K562 (cell line): ENCODE measurements around the gene PRL. TPM values are rescaled to one million over a fixed set of nuclear protein-coding genes. Genes with fewer than 3 reads are reported as not detected.

Experiments
- ATAC-seq: fragments of 200-7000 bp; cut with Tn5 transposase; 3 replicates; pipeline ENCODE4 v1.9.1; 2020; ENCODE audit warnings: moderate library complexity
- BruUV-seq: library from RNA; stranded (reverse); fragments of 400-500 nt; replicated peaks from 2 replicates; lab custom pipeline; 2021; lab: Mats Ljungman, UMichigan
- CTCF ChIA-PET: fragments of 300-600 bp; formaldehyde crosslinking; extraction: SDS; loops from one replicate; lab custom pipeline; 2021; ENCODE audit warnings: low intra/inter-chr PET ratio; lab: Yijun Ruan, JAX
- POLR2A ChIA-PET: fragments of 300-600, 350-650 bp; sonication (Branson Sonifier 250); formaldehyde crosslinking; extraction: SDS; loops from one replicate; lab custom pipeline; 2021; ENCODE audit warnings: antibody characterized with exemption, inconsistent platforms; lab: Yijun Ruan, JAX
- DNase-seq, 4 experiments: peaks; one replicate each; pipeline versions ENCODE4 v3.0.0 to v3.0.0-alpha.2; 2011 to 2018; ENCODE audit warnings: low spot score in 3 of 4, mixed read lengths in 3 of 4; ENCODE audit errors: extremely low read depth in 1 of 4
- FAIRE-seq: peaks from 2 replicates; lab custom pipeline; 2011; peaks lifted over from hg19 to GRCh38; lab: Jason Lieb, UNC
- H2AFZ ChIP-seq: 2 replicates; pipeline ENCODE4 v1.6.0; 2011; ENCODE audit warnings: low read depth, low read length, control low read depth, inconsistent platforms
- H3K27ac ChIP-seq: fragments of 200-600 bp; 3 replicates; pipeline ENCODE4 v1.8.0; 2011; ENCODE audit warnings: low read depth, mild to moderate bottlenecking, control low read depth, inconsistent platforms, low read length, moderate library complexity, mixed read lengths; ENCODE audit errors: extremely low read depth
- H3K27me3 ChIP-seq, 2 experiments: fragments of 300-600 bp in 1 of 2; 2 replicates in 1 of 2; 3 replicates in 1 of 2; pipeline versions ENCODE4 v1.6.0 to v1.8.0; 2011; ENCODE audit warnings: inconsistent platforms in 2 of 2, low read length in 2 of 2, mild to moderate bottlenecking in 1 of 2, mixed read lengths in 1 of 2, moderate library complexity in 1 of 2; ENCODE audit not compliant: control insufficient read depth in 2 of 2, insufficient read depth in 2 of 2
- H3K36me3 ChIP-seq: fragments of 300-600 bp; 3 replicates; pipeline ENCODE4 v1.8.0; 2011; ENCODE audit warnings: mild to moderate bottlenecking, low read length, inconsistent platforms; ENCODE audit not compliant: control insufficient read depth, insufficient read depth
- H3K4me1 ChIP-seq, 2 experiments: fragments of 200-600 bp in 1 of 2; replicated peaks in 1 of 2; 2 replicates in 1 of 2; 3 replicates in 1 of 2; pipeline versions ENCODE4 v1.5.1 to v1.8.0; 2011; ENCODE audit warnings: inconsistent platforms in 2 of 2, low read length in 2 of 2, mild to moderate bottlenecking in 1 of 2, mixed read lengths in 1 of 2, moderate library complexity in 1 of 2; ENCODE audit not compliant: control insufficient read depth in 2 of 2, insufficient read depth in 2 of 2
- H3K4me2 ChIP-seq: 2 replicates; pipeline ENCODE4 v1.6.1; 2011; ENCODE audit warnings: low read length, control low read depth, inconsistent platforms, mixed read lengths; ENCODE audit not compliant: insufficient read depth
- H3K4me3 ChIP-seq: fragments of 200-600 bp; sonication (generic), shearing (Covaris generic); 2 replicates; pipeline ENCODE4 v1.5.1; 2016; ENCODE audit warnings: control low read depth, inconsistent platforms
- H3K79me2 ChIP-seq: fragments of 200-600 bp; 3 replicates; pipeline ENCODE4 v1.8.0; 2011; ENCODE audit warnings: low read length, inconsistent platforms; ENCODE audit not compliant: control insufficient read depth, insufficient read depth
- H3K9ac ChIP-seq, 2 experiments: 2 replicates each; pipeline versions ENCODE4 v1.6.0 to v1.6.1; 2011; ENCODE audit warnings: low read depth in 2 of 2, low read length in 2 of 2, control low read depth in 1 of 2, inconsistent platforms in 1 of 2, mild to moderate bottlenecking in 1 of 2, mixed read lengths in 1 of 2; ENCODE audit not compliant: insufficient read depth in 1 of 2
- H3K9me1 ChIP-seq: one replicate; pipeline ENCODE4 v1.6.0; 2011; ENCODE audit warnings: inconsistent platforms, mild to moderate bottlenecking, low read length, moderate library complexity; ENCODE audit not compliant: control insufficient read depth, insufficient read depth
- H3K9me3 ChIP-seq: replicated peaks from 2 replicates; pipeline ENCODE4 v1.5.1; 2011; ENCODE audit warnings: low read depth, low read length, inconsistent platforms; ENCODE audit not compliant: control insufficient read depth, insufficient read depth
- H4K20me1 ChIP-seq: replicated peaks from 2 replicates; pipeline ENCODE4 v1.6.1; 2011; ENCODE audit warnings: low read length, inconsistent platforms, mixed read lengths; ENCODE audit not compliant: control insufficient read depth, insufficient read depth
- BCOR ChIP-seq: fragments of 450-650 bp; IDR thresholded peaks from 2 replicates; pipeline ENCODE4 v1.6.1; 2016
- GTF2F1 ChIP-seq: IDR thresholded peaks from 2 replicates; pipeline ENCODE4 v1.6.1; 2011; ENCODE audit warnings: low read depth, low read length, improper control_type of control experiment
- KAT7 ChIP-seq: sonication (generic); formaldehyde crosslinking; IDR thresholded peaks from 2 replicates; pipeline ENCODE4 v1.8.0; 2022; ENCODE audit warnings: missing genetic modification reagents, mild to moderate bottlenecking, borderline replicate concordance
- MED1 ChIP-seq: sonication (generic); formaldehyde crosslinking; IDR thresholded peaks from 2 replicates; pipeline ENCODE4 v1.8.1; 2023; ENCODE audit warnings: missing genetic modification reagents, borderline replicate concordance
- NBN ChIP-seq: fragments of 450-650 bp; IDR thresholded peaks from 2 replicates; pipeline ENCODE4 v1.6.1; 2016; ENCODE audit warnings: low read depth, mild to moderate bottlenecking
- RBBP5 ChIP-seq: fragments of 200-600 bp; sonication (generic); IDR thresholded peaks from 2 replicates; pipeline ENCODE4 v1.6.1; 2012; ENCODE audit warnings: borderline replicate concordance, mild to moderate bottlenecking, low read length, control low read depth, inconsistent platforms; ENCODE audit not compliant: insufficient read depth, poor library complexity, severe bottlenecking
- RHOXF2B ChIP-seq: fragments of 250-450 bp; sonication (Bioruptor Pico); conservative IDR thresholded peaks from 2 replicates; pipeline ENCODE4 v1.5.1; 2021
- ZNF184 ChIP-seq: sonication (generic); formaldehyde crosslinking; IDR thresholded peaks from 2 replicates; pipeline ENCODE4 v1.5.0; 2020; ENCODE audit warnings: missing genetic modification reagents
- WGBS: fragments of 100-300 bp; shearing (Covaris generic); methylation state at CpG from one replicate; pipeline ENCODE4 v1.1.6; 2016; ENCODE audit warnings: low coverage, mixed read lengths; ENCODE audit not compliant: insufficient coverage; ENCODE audit errors: missing lambda C conversion rate; 5-methylcytosine and 5-hydroxymethylcytosine counted together
- in situ Hi-C: fragments of 300-500 bp; cut with MboI; formaldehyde crosslinking; loops from 4 replicates; pipeline ENCODE4 v1.15.0; 2018; ENCODE audit warnings: inconsistent platforms, mixed read lengths
- intact Hi-C: fragments of 100-400 bp; cut with micrococcal nuclease; formaldehyde crosslinking; loops from 2 replicates; pipeline ENCODE4 v1.14.2; 2022
- polyA plus RNA-seq, 8 experiments: library from polyadenylated mRNA; depleted of rRNA in 4 of 8; stranded (reverse) in 5 of 8; unstranded in 3 of 8; fragments of >200 nt; fragmentation: Nextera tagmentation in 2 of 8; fragmentation: Illumina TruSeq in 1 of 8; extraction: Ambion mirVana in 2 of 8; extraction: Trizol in 1 of 8; gene quantifications; 2 replicates each; pipeline versions ENCODE4 v1.2.1 to v1.2.3, GENCODE V29; 2011 to 2014; ENCODE audit warnings: inconsistent platforms in 1 of 8, missing spikeins in 1 of 8
- total RNA-seq, 7 experiments: library from RNA; depleted of rRNA in 6 of 7; stranded (reverse); fragments of >200 nt in 6 of 7; fragmentation: Illumina TruSeq in 2 of 7; extraction: Trizol in 2 of 7; gene quantifications; 2 replicates each; pipeline versions ENCODE4 v1.2.1 to v1.2.3, GENCODE V29; 2011 to 2021; ENCODE audit warnings: low replicate concordance in 1 of 7
- TF ChIP-seq, protein P1 (sequence below): fragments of 250-450 bp; sonication (Bioruptor Pico); IDR thresholded peaks from 2 replicates; pipeline ENCODE4 v1.4.0; 2020; ENCODE audit warnings: mild to moderate bottlenecking, moderate library complexity
- TF ChIP-seq, protein P2 (sequence below), 2 experiments: IDR thresholded peaks; 2 replicates each; pipeline ENCODE4 v1.6.1; 2012; ENCODE audit warnings: improper control_type of control experiment in 2 of 2, low read depth in 2 of 2, low read length in 2 of 2, borderline replicate concordance in 1 of 2
- TF ChIP-seq, protein P3 (sequence below), 2 experiments: IDR thresholded peaks; 2 replicates each; pipeline ENCODE4 v1.6.1; 2011; ENCODE audit warnings: borderline replicate concordance in 1 of 2, control low read depth in 1 of 2, low read depth in 1 of 2, low read length in 1 of 2, mild to moderate bottlenecking in 1 of 2, mixed read lengths in 1 of 2, moderate library complexity in 1 of 2; ENCODE audit not compliant: insufficient read depth in 1 of 2, insufficient read length in 1 of 2, poor library complexity in 1 of 2, severe bottlenecking in 1 of 2; ENCODE audit errors: extremely low read depth in 1 of 2

The PRL gene
- total and polyA plus RNA-seq, 9 of the 15 experiments (the other 6 are each of a cell fraction or from before 2014, with no cell fraction given), result not detected

DNA sequence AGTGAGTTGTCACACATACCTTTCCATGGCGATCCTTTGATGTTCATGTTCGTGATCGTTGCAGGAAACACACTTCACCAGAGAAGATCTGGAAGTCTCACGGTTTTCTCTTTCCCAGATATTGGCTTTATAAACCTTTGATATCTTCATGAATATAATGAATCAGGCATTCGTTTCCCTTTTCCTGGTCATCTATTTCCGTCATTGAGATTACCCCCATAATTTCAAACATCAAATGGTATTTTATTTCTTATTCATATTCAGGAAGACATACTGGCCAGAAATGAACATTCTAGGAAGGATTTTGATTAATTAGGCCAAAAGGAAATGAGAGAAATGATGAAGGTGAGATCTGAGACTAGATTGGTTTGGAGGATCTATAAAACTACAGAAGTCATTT is at the start of gene PRL (continued):
- TF ChIP-seq RBBP5 (no peak), ZNF184 (CRISPR knock-in tag) (no peak), MED1 (CRISPR knock-in tag) (no peak), BCOR (no peak), RHOXF2B (CRISPR knock-in tag) (no peak)
- TF ChIP-seq, all 486 proteins: peak for 0

DNA sequence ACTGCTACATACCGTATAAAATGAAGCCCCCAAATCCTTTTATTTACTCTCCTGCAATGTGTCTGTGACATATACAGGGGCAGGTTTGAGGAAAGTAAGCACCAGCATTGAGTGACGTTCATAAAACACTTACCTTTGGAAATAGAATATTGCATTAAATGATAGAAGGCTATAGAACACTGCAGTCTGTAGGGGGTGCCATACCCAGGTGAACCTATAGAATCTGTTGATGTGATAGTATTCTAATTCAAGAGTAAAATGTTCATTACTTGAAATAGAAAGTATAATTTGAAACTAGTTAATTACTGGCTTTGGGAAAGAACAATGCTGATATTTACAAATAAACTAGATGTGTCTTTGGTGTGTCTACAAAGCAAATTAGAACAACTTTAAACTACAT is 47.0 kb upstream of the PRL start:
- in situ Hi-C loops, result no loop called here
- CTCF ChIA-PET, result no interaction called here
- ATAC-seq, result no peak

More for the DNA sequence above, 47.0 kb upstream of the PRL start:
- H3K4me2 ChIP-seq, result no peak overlapping the region
- no peaks in the 10 kb centered on the region for H3K9me3 ChIP-seq
- H3K79me2 ChIP-seq, result no peaks in the 10 kb centered on the region
- no peaks in the 10 kb centered on the region for H4K20me1 ChIP-seq
- intact Hi-C loops, result loop anchor here (1.0 kb wide), 1 partner anchor 42 kb away; no protein-coding TSS in a partner anchor
- no peaks in the 10 kb centered on the region for H3K9me1 ChIP-seq
- WGBS, result 3% methylated on average over 2 of the region's 2 CpGs
- no peaks in the 10 kb centered on the region for H3K27me3 ChIP-seq
- no TSS peak for BruUV-seq
- H2AFZ ChIP-seq, result no peak overlapping the region
- FAIRE-seq, result no peak
- no peak overlapping the region for H3K9ac ChIP-seq
- no peaks in the 10 kb centered on the region for H3K36me3 ChIP-seq
- H3K4me1 ChIP-seq, result no peaks in the 10 kb centered on the region
- POLR2A ChIA-PET, result no interaction called here
- TF ChIP-seq NBN (no peak), GTF2F1 (no peak), KAT7 (CRISPR knock-in tag) (no peak)
- TF ChIP-seq, protein P1, sequence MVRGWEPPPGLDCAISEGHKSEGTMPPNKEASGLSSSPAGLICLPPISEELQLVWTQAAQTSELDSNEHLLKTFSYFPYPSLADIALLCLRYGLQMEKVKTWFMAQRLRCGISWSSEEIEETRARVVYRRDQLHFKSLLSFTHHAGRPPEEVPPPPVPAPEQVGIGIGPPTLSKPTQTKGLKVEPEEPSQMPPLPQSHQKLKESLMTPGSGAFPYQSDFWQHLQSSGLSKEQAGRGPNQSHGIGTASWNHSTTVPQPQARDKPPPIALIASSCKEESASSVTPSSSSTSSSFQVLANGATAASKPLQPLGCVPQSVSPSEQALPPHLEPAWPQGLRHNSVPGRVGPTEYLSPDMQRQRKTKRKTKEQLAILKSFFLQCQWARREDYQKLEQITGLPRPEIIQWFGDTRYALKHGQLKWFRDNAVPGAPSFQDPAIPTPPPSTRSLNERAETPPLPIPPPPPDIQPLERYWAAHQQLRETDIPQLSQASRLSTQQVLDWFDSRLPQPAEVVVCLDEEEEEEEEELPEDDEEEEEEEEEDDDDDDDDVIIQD (CRISPR knock-in tag), result no peak
- TF ChIP-seq, protein P2, sequence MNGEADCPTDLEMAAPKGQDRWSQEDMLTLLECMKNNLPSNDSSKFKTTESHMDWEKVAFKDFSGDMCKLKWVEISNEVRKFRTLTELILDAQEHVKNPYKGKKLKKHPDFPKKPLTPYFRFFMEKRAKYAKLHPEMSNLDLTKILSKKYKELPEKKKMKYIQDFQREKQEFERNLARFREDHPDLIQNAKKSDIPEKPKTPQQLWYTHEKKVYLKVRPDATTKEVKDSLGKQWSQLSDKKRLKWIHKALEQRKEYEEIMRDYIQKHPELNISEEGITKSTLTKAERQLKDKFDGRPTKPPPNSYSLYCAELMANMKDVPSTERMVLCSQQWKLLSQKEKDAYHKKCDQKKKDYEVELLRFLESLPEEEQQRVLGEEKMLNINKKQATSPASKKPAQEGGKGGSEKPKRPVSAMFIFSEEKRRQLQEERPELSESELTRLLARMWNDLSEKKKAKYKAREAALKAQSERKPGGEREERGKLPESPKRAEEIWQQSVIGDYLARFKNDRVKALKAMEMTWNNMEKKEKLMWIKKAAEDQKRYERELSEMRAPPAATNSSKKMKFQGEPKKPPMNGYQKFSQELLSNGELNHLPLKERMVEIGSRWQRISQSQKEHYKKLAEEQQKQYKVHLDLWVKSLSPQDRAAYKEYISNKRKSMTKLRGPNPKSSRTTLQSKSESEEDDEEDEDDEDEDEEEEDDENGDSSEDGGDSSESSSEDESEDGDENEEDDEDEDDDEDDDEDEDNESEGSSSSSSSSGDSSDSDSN (IDR thresholded peaks at IDR 0.05; ENCODE audit: borderline replicate concordance in 1 of 2, low read depth in 2 of 2, low read length in 2 of 2), result no peak
- TF ChIP-seq, protein P3, sequence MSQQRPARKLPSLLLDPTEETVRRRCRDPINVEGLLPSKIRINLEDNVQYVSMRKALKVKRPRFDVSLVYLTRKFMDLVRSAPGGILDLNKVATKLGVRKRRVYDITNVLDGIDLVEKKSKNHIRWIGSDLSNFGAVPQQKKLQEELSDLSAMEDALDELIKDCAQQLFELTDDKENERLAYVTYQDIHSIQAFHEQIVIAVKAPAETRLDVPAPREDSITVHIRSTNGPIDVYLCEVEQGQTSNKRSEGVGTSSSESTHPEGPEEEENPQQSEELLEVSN (IDR thresholded peaks at IDR 0.05; ENCODE audit: borderline replicate concordance in 1 of 2, extremely low read depth in 1 of 2, insufficient read depth in 1 of 2, insufficient read length in 1 of 2, low read depth in 1 of 2, low read length in 1 of 2, poor library complexity in 1 of 2, severe bottlenecking in 1 of 2), result no peak
- TF ChIP-seq, all 486 proteins: peak for 0
- Histone ChIP-seq H3K4me3 (no peak overlapping the region), H3K27ac (no peak overlapping the region)
- no peak for DNase-seq
